Activated naive CD8-positive, alpha-beta T cell treated with anti-CD3 and anti-CD28 coated beads for 36 hours (primary cell): ENCODE results near the gene BGLAP. TPM values are rescaled to one million over a fixed set of nuclear protein-coding genes. Genes with fewer than 3 reads are reported as not detected.
A peak's percentile ranks its signal among the peaks of the same experiment; 100 is the strongest.
"Not testable (repeated sequence)": the region's sequence is repeated elsewhere in the genome, so short reads cannot be mapped to it uniquely, and the experiment has no call there.

Experiments used
- DNase-seq: peaks from one replicate; pipeline ENCODE4 v3.0.0; 2021
- H3K27ac Mint-ChIP-seq: one replicate; pipeline ENCODE4 v1.8.0; 2022; ENCODE audit warnings: mild to moderate bottlenecking, moderate library complexity, mixed read lengths
- H3K27me3 Mint-ChIP-seq: one replicate; pipeline ENCODE4 v1.8.0; 2022; ENCODE audit warnings: mild to moderate bottlenecking, mixed read lengths
- H3K36me3 Mint-ChIP-seq: one replicate; pipeline ENCODE4 v1.8.0; 2021; ENCODE audit warnings: mild to moderate bottlenecking, mixed read lengths
- H3K4me1 Mint-ChIP-seq: one replicate; pipeline ENCODE4 v1.8.0; 2021; ENCODE audit warnings: mixed read lengths
- H3K4me3 Mint-ChIP-seq: one replicate; pipeline ENCODE4 v1.8.0; 2022; ENCODE audit warnings: mild to moderate bottlenecking, moderate library complexity, mixed read lengths
- H3K9me3 Mint-ChIP-seq: one replicate; pipeline ENCODE4 v1.8.0; 2022; ENCODE audit warnings: mixed read lengths
- total RNA-seq, 2 experiments: library from RNA; stranded (reverse); gene quantifications; one replicate each; pipeline ENCODE4 v1.2.3, GENCODE V29; 2021

The BGLAP gene
- total RNA-seq, 2 experiments from 2014 or later, result 1.6 to 2.2 TPM

DNA sequence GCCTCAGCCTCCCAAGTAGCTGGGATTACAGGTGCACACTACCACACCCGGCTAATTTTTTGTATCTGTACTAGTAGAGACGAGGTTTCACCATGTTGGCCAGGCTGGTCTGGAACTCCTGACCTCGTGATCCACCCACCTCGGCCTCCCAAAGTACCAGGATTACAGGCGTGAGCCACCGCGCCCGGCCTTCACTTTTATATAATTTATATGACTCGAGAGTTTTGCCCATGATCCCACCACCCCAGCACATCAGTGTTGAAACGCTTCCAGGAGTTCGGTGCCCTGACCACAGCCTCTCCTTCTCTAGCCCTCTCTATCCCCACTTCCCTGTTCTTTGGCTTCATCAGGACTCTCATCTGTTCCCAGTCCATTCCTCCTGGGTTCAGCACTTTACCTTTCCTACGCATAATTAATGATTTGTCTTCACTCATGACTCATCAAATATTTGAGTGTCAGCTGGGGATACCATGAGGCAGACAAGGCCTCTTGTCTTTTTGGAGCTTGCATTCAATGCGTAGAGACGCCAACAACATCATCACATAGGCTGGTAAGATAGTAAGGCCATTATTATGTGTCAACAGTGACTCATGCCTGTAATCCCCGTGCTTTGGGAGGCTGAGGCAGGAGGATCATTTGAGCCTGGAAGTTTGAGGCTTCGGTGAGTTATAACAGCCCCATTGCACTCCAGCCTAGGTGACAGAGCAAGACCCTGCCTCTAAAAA, 27.8 kb upstream of the BGLAP start:
- Mint-ChIP-seq H3K27me3 (no peaks in the 10 kb centered on the region), H3K4me3 (peak overlapping the region; percentile 85), H3K9me3 (peaks cover 3% of the 10 kb centered on the region), H3K36me3 (peaks cover 52% of the 10 kb centered on the region), H3K4me1 (peaks cover 45% of the 10 kb centered on the region), H3K27ac (peak overlapping the region; percentile 92)
- no peak for DNase-seq

DNA sequence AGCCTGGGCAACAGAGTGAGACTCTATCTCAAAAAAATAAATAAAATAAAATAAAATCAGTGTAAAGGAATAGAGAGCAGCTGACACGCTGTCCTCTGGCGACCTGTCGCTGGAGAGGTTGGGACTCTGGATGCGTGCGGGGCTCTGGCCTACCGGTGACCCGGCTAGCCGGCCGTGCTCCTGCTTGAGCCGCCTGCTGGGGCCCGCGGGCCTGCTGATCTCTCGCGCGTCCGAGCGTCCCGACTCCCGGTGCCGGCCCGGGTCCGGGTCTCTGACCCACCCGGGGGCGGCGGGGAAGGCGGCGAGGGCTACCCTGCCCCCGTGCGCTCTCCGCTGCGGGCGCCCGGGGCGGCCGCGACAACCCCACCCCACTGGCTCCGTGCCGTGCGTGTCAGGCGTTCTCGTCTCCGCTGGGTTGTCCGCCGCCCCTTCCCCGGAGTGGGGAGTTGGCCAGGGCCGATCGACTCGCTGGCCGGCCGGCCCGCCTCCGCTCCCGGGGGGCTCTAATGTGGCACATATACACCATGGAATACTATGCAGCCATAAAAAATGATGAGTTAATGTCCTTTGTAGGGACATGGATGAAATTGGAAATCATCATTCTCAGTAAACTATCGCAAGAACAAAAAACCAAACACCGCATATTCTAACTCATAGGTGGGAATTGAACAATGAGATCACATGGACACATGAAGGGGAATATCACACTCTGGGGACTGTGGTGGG, 25.5 kb upstream of the BGLAP start:
- Mint-ChIP-seq H3K4me1 (peaks cover 59% of the 10 kb centered on the region), H3K27ac (peak overlapping the region; percentile 100), H3K36me3 (peaks cover 66% of the 10 kb centered on the region)
- H3K27me3 Mint-ChIP-seq, DNase-seq, H3K9me3 Mint-ChIP-seq, H3K4me3 Mint-ChIP-seq: not testable (repeated sequence)

DNA sequence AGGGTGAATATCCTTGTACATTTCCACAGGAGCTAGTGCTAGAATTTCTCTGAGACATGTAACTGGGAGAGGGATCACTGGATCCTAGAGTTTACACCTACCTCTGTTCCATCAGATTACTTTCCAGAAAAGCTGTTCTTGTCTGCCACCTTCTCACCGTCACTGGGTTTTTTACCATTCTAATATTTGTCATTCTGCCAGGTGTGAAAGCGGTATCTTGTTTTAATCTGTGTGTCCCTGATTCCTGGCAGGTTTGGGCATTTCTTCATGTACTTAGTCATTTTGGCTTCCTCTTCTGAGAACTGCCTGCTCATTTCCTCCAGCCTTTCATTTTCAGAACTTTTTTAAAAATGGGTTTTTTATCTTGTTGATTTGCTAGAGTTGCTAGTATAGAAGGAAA, 24.1 kb upstream of the BGLAP start:
- H3K9me3 Mint-ChIP-seq, result peaks cover 5% of the 10 kb centered on the region
- H3K27me3 Mint-ChIP-seq, result no peaks in the 10 kb centered on the region
- peaks cover 68% of the 10 kb centered on the region for H3K36me3 Mint-ChIP-seq
- DNase-seq, result peak; percentile 49
- peak overlapping the region; percentile 100 for H3K27ac Mint-ChIP-seq
- H3K4me3 Mint-ChIP-seq, result peak overlapping the region; percentile 79
- H3K4me1 Mint-ChIP-seq, result peaks cover 63% of the 10 kb centered on the region

DNA sequence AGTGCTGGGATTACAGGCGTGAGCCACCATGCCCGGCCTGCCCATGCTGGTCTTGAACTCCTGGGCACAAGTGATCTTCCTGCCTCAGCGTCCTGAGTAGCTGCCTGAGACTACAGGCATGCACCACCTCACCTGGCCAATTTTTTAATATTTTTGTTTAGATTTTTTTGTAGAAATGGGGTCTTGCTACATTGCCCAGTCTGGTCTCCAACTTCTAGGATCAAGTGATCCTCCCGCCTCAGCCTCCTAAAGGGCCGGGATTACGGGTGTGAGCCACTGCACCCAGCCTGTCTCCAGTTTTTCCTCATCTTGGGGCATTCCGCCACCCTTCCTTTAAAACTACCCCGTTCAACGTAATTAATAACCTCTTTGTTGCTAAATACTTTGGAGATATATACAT, 21.8 kb upstream of the BGLAP start:
- Mint-ChIP-seq H3K36me3 (peaks cover 64% of the 10 kb centered on the region), H3K4me3 (no peak overlapping the region), H3K4me1 (peaks cover 64% of the 10 kb centered on the region), H3K27me3 (no peaks in the 10 kb centered on the region), H3K27ac (peak overlapping the region; percentile 100), H3K9me3 (peaks cover 5% of the 10 kb centered on the region)
- DNase-seq, result no peak

DNA sequence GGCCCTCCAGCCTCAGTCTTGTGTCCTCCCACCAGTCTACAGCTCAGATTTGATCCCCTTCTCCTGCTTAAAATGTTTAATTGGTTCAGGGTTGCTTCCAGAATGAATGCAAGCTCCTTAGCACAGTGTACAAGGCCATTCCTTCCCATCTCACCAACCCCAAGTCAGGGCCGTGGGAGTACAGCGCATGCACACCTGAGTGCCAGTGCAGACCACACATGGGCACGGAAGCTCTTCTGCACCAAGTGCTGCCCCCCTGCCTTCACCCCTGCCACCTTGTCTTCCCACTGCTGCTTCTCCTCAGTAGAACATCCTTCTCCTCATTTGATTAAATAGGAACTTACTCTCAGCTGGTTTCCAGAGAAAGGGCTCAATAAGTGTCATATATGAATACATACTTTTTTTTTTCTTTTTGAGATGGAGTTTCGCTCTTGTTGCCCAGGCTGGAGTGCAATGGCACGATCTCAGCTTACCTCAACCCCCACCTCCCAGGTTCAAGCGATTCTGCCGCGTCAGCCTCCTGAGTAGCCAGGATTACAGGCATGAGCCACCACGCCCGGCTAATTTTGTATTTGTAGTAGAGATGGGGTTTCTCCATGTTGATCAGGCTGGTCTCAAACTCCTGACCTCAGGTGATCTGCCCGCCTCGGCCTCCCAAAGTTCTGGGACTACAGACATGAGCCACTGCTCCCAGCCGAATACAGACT, 19.8 kb upstream of the BGLAP start:
- Mint-ChIP-seq H3K4me3 (peak overlapping the region; percentile 69), H3K9me3 (peaks cover 5% of the 10 kb centered on the region), H3K27ac (peak overlapping the region; percentile 98), H3K36me3 (peaks cover 67% of the 10 kb centered on the region), H3K27me3 (no peaks in the 10 kb centered on the region), H3K4me1 (peaks cover 73% of the 10 kb centered on the region)
- DNase-seq, result no peak

DNA sequence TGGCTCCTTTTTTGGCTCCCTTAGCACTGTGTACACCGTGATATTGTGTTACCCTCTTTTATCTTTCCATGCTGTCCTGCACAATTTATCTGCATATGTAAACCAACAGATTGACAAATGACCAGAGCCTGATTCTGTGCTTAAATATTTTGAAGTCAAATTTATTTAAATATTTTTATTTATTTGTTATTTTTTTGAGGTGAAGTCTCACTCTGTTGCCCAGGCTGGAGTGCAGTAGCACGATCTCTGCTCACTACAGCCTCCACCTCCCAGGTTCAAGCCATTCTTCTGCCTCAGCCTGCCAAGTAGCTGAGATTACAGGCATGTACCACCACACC, 16.3 kb upstream of the BGLAP start:
- H3K9me3 Mint-ChIP-seq, result no peaks in the 10 kb centered on the region
- DNase-seq, result no peak
- no peaks in the 10 kb centered on the region for H3K27me3 Mint-ChIP-seq
- H3K36me3 Mint-ChIP-seq, result peaks cover 54% of the 10 kb centered on the region
- H3K4me3 Mint-ChIP-seq, result no peak overlapping the region
- H3K4me1 Mint-ChIP-seq, result peaks cover 59% of the 10 kb centered on the region
- peak overlapping the region; percentile 84 for H3K27ac Mint-ChIP-seq

DNA sequence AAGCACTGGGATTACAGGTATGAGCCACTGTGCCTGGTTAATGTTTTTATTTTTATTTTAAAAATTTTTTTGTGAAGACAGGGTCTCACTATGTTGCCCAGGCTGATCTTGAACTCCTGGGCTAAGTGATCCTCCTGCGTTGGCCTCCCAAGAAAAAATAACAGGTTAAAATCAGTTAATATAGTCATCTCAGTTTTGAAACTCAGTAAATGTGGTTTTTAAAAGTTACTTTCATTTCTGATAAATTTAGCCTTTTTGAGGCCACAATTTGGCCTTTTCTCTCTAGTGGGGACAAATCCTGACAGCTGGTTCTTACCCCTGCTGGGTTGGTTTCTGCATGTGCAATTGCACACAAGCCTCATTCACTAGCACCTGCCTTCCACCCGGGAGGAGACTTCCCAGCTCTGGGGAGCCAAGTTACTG, 15.9 kb upstream of the BGLAP start:
- Mint-ChIP-seq H3K27ac (peak overlapping the region; percentile 90), H3K4me3 (no peak overlapping the region), H3K9me3 (no peaks in the 10 kb centered on the region), H3K36me3 (peaks cover 51% of the 10 kb centered on the region), H3K27me3 (no peaks in the 10 kb centered on the region), H3K4me1 (peaks cover 56% of the 10 kb centered on the region)
- peak; percentile 41 for DNase-seq

DNA sequence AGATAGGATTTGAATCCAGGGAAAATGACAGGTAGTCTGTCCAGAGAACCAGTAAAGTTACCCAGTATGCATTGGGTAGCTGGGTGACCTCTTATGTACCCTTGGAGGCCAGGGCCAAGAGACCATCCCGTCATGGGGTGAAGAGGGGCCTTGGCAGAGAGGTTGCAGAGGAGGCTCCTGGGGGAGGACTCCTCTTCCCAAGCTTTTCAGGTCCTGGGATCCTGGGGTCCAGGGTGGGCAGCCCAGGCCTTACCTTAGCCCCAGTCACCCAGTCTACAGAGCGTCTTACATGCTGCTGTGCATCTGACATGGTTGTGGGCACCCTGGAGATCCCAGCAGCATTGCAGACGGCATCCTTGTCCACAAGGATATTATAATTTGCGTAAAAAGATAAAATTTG, 15.2 kb upstream of the BGLAP start:
- H3K9me3 Mint-ChIP-seq, result no peaks in the 10 kb centered on the region

DNA sequence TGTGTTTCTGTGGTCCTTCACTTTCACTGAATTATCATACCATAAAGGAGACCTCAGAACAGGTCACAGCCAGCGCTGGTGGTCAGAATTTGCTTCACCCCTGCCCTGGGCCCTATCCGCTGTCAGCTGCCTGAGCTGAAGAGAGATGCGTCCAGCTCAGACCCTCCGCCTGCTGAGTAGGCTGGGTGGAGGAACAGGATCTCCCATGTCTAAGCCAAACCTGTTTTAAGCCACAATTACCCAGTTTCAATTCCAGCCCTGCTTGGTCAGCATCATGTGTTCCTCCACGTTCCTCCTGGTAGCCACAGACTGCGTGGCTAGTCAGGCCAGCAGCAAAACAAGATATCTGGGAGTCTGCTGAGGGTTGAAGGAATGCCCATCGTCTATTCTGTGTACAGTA, 13.5 kb upstream of the BGLAP start:
- no peak overlapping the region for H3K4me3 Mint-ChIP-seq
- no peak for DNase-seq
- no peaks in the 10 kb centered on the region for H3K9me3 Mint-ChIP-seq
- H3K27me3 Mint-ChIP-seq, result no peaks in the 10 kb centered on the region
- peaks cover 31% of the 10 kb centered on the region for H3K36me3 Mint-ChIP-seq
- H3K27ac Mint-ChIP-seq, result peak overlapping the region; percentile 58
- peaks cover 35% of the 10 kb centered on the region for H3K4me1 Mint-ChIP-seq

More for the DNA sequence above, 15.2 kb upstream of the BGLAP start:
- H3K36me3 Mint-ChIP-seq, result peaks cover 44% of the 10 kb centered on the region
- DNase-seq, result no peak
- no peak overlapping the region for H3K4me3 Mint-ChIP-seq
- H3K4me1 Mint-ChIP-seq, result peaks cover 51% of the 10 kb centered on the region
- peak overlapping the region; percentile 90 for H3K27ac Mint-ChIP-seq
- H3K27me3 Mint-ChIP-seq, result no peaks in the 10 kb centered on the region

DNA sequence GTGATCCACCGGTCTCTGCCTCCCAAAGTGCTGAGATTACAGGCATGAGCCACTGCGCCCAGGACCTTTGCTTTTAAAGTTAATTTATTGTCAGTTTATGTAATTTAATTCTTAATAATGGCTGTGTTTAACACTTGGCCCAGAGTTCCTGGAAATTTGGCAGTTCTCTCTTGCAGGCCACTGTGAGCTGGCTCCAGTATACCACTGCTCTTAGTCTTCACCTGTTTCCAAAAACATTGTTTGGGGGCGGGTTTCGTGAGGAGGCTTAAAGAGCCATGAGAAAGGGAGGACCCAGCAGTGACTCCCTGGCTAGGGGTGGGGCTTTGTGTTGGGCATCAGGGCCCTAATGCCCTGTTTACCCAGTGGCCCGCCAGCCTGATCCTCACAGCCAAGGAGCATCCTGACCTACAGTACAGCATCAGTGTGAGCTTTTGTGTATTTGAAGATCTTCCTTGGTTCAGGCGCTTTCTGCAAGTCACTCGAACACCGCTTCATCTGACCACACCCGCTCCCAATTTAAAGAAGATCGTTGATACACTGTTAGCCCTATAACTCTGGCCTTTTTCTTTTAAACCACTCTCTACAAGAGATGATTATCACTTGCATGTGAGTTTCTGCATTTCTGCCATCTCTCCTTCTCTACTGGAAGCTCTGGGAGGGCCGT, 12.0 kb upstream of the BGLAP start:
- Mint-ChIP-seq H3K27ac (no peak overlapping the region), H3K36me3 (peaks cover 23% of the 10 kb centered on the region), H3K27me3 (no peaks in the 10 kb centered on the region), H3K4me3 (no peak overlapping the region), H3K9me3 (no peaks in the 10 kb centered on the region), H3K4me1 (peaks cover 27% of the 10 kb centered on the region)
- no peak for DNase-seq

DNA sequence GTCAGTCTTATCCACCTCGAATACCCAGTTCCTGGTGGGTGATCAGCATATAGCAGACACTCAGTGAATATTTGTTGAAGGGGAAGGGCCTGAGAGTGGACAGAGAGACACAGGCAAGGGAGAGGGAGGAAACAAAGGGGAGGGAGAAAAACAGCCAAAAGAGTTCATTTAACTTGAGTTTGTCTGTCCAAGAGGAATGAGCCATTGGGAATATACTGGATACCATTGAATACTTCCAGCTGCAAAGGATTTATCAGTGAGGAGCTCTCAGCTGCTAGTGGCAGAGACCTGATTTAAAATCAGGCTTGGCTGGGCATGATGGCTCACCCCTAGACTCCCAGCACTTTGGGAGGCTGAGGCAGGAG, 11.5 kb upstream of the BGLAP start:
- peaks cover 21% of the 10 kb centered on the region for H3K36me3 Mint-ChIP-seq
- no peaks in the 10 kb centered on the region for H3K27me3 Mint-ChIP-seq
- peaks cover 23% of the 10 kb centered on the region for H3K4me1 Mint-ChIP-seq
- no peak for DNase-seq
- H3K27ac Mint-ChIP-seq, result no peak overlapping the region
- no peaks in the 10 kb centered on the region for H3K9me3 Mint-ChIP-seq
- H3K4me3 Mint-ChIP-seq, result no peak overlapping the region

DNA sequence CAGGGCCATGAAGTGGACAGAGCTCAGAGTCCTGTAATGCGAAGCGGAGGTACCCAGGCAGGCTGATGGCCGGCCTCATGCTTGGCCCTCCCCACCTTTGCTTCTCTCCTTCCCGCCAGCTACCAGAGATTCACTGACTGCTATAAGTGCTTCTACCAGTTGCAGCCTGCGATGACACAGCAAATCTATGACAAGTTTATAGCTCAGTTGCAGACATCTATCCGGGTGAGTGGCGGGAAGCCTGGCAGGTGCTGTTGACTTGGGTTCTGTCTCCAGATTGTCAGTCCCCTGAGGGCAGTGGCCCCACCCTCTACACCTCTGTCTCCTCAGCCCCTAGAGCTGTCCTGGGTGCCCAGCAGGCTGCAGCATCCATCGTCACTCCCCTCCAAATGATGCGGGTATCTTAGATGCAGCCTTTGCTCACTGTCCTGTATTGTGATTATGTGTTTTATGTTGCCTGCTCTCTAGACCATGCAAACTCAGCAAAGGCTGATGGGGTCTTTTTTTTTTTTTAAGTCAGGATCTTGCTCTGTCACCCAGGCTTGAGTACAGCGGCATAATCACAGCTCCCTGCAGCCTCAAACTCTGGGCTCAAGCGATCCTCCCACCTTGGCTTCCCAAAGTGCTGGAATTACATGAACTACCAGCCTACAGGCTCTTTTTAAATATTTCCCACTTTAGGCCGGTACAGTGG, 9.6 kb upstream of the BGLAP start:
- Mint-ChIP-seq H3K4me1 (peaks cover 10% of the 10 kb centered on the region), H3K4me3 (no peak overlapping the region), H3K27ac (peak overlapping the region; percentile 43), H3K36me3 (peaks cover 23% of the 10 kb centered on the region), H3K27me3 (no peaks in the 10 kb centered on the region), H3K9me3 (no peaks in the 10 kb centered on the region)
- no peak for DNase-seq

DNA sequence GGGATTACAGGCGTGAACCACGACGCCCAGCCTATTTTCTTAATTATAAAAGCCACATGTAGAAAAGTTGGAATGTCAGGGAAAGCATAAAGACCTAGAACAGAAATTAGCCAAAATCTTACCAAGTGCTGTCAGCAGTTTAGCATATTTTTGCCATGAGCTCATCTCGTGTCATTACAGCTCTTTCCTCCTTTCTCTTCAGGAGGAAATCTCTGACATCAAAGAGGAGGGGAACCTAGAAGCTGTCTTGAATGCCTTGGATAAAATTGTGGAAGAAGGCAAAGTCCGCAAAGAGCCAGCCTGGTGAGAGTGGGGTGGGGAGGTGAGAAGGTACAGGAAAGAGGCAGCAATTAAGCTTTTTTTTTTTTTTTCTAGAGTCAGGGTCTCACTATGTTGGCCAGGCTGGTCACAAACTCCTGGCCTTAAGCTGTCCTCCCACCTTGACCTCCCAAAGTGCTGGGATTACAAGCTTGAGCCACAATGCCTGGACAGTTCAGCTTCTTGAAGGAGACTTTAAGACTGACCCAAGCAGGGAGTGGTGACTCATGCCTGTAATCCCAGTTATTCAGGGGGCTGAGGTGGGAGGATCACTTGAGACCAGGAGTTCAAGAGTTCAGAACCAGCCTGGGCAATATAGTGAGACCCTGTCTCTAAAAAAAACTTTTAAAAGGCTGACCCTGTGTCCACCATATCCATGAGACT, 8.4 kb upstream of the BGLAP start:
- no peak for DNase-seq
- no peaks in the 10 kb centered on the region for H3K27me3 Mint-ChIP-seq
- H3K36me3 Mint-ChIP-seq, result peaks cover 23% of the 10 kb centered on the region
- peak overlapping the region; percentile 43 for H3K27ac Mint-ChIP-seq
- H3K4me1 Mint-ChIP-seq, result peaks cover 15% of the 10 kb centered on the region
- H3K9me3 Mint-ChIP-seq, result no peaks in the 10 kb centered on the region
- H3K4me3 Mint-ChIP-seq, result no peak overlapping the region

DNA sequence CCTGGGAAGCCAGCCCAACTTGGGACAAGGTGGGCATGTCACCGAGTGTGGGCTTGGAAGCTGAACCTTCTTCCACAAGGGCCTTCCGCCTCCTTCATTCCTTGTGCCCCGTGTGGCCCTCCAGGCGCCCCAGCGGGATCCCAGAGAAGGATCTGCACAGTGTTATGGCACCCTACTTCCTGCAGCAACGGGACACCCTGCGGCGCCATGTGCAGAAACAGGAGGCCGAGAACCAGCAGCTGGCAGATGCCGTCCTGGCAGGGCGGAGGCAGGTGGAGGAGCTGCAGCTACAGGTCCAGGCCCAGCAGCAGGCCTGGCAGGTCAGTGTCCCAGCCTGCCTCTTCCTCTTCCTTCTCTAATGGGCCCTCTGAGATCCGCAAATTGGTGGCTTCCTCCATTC, 5.8 kb upstream of the BGLAP start:
- Mint-ChIP-seq H3K4me1 (peaks cover 10% of the 10 kb centered on the region), H3K4me3 (no peak overlapping the region), H3K27ac (no peak overlapping the region), H3K9me3 (no peaks in the 10 kb centered on the region), H3K36me3 (peaks cover 21% of the 10 kb centered on the region), H3K27me3 (no peaks in the 10 kb centered on the region)
- DNase-seq, result no peak
